Vagina (tissue), 2 donors: Measurements from ENCODE around the gene CACNA1C.

Experiments
- CTCF ChIP-seq, 3 experiments: fragments of 450-650 bp in 2 of 3; fragments of 200-600 bp in 1 of 3; sonication (generic) in 1 of 3; IDR thresholded peaks; one replicate each; pipeline ENCODE4 v1.5.1; 2017 to 2019; ENCODE audit warnings: antibody characterized with exemption in 3 of 3, mild to moderate bottlenecking in 2 of 3, moderate library complexity in 2 of 3
- POLR2A ChIP-seq, 2 donors: fragments of 450-650 bp; IDR thresholded peaks; one replicate each; pipeline ENCODE4 v1.6.1; 2017; ENCODE audit warnings: antibody characterized with exemption in 2 of 2, mild to moderate bottlenecking in 2 of 2, moderate library complexity in 2 of 2

DNA sequence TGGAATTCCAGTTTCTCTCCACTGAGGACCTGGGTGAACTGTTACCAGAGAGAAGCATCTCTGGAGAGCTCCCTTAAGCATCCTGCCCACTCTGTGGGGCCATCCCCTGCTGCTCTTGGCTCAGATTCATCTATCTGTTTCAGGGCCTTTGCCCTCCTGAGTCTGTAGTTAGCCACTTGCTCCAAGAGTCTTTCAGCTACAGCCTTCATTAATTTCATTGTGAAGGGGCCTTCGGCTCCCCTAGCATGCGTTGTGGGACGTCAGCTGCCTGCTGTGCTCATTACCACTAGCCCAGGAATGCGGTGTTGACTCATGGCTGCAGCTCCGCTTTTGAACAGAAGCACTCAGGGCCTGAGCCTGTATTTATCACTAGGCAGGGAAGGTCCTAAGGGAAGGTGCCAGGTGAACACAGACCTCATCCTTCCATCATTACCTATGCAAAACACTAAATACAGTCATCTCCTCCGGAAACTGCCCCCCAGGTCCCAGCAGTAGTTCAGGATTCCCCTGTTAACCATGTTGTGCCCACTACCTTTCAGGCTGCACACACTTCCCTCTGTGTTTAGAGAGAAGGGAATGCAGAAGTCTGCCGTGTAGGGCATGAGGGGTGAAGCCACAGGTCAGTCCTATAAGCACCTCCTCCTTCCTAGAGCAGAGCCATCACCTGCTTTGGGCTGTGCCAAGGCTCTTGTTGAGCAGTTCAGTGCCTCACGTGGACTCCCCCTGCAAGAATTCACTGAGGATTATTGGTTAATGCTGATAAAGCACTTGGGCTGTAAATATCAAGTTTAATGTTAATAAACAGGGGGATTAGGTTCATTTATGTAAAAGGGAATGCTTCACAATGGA is 191.4 kb downstream of the CACNA1C start:
- TF ChIP-seq CTCF (IDR thresholded peaks at IDR 0.05): no peak
- TF ChIP-seq POLR2A (IDR thresholded peaks at IDR 0.05): no peak
